ENCODE measurements around the gene SLC7A8.

DNA sequence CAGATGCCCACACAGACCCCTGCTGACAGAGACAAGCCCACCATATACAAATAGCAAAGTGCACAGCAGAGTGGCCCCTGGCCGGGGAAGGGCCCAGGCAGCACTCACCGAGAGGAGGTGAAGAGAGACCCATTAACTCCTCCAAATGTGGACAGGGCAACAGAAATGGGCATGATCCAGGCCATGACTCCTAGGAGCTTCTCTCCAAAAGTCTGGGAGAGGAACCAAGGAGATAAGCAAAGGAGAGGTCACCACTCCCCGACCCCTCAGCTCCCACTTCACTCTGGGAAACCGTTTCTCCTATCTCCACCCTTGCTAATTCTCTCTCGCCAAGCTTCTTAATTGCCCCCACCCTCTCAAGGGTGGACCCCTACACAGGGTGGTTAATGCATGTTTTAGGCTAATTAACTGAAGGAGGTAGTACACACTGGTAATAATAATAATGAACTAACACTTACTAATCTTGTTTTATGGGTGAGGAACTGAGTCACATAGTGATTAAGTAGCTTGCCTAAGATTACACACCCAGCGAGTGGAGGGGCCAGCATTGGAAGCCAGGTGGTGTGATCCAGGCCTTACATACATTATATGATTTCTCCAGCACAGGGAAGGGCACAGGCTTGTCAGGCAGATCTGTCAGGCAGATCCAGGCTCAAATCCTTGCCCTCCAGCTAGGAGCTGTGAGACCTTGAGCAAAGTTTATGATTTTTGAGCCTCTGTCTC is 45.5 kb downstream of the SLC7A8 start:
- TF ChIP-seq, protein P1, sequence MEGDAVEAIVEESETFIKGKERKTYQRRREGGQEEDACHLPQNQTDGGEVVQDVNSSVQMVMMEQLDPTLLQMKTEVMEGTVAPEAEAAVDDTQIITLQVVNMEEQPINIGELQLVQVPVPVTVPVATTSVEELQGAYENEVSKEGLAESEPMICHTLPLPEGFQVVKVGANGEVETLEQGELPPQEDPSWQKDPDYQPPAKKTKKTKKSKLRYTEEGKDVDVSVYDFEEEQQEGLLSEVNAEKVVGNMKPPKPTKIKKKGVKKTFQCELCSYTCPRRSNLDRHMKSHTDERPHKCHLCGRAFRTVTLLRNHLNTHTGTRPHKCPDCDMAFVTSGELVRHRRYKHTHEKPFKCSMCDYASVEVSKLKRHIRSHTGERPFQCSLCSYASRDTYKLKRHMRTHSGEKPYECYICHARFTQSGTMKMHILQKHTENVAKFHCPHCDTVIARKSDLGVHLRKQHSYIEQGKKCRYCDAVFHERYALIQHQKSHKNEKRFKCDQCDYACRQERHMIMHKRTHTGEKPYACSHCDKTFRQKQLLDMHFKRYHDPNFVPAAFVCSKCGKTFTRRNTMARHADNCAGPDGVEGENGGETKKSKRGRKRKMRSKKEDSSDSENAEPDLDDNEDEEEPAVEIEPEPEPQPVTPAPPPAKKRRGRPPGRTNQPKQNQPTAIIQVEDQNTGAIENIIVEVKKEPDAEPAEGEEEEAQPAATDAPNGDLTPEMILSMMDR (IDR thresholded peaks at IDR 0.05): no peak
- no peak for TF ChIP-seq POLR2A (IDR thresholded peaks at IDR 0.05)

All from lower leg skin (tissue), 3 donors.